DMS53 treated with DMSO at 0.1 percent for 48 hours (cell line): ENCODE data around the gene JAK1.
"Not testable (repeated sequence)": the region's sequence is repeated elsewhere in the genome, so short reads cannot be mapped to it uniquely, and the experiment has no call there.

Experiments used
- DNase-seq: peaks from one replicate; lab custom pipeline; 2025; ENCODE audit not compliant: unreplicated experiment; lab: John Stamatoyannopoulos, UW

The JAK1 gene

DNA sequence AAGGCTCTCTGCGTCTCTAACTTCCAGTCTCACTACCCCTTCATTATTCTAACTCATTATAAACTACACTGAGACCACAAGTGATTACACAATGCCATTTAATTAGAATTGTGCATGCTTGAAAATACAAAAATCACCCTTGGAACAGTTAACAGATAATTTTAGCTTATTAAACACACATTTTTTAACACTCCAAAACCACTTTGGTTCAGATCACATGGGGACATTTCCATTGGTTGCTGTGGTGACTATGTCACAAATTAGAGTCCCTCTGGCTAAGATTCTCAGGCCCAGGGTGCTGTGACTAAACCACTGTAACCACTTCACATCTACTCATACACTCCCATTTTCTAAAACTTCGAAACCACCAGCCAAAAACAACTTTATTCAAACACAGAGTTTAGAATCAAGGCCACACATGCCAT is 43.0 kb downstream of the JAK1 start:
- DNase-seq, result no peak

GRCh38 chr1:64922336-64922735 is 44.0 kb downstream of the JAK1 start:
- no peak for DNase-seq

- DNase-seq, result no peak
These were observed 44.6 kb downstream of the JAK1 start for GRCh38 chr1:64921771-64922170.

GRCh38 chr1:64920941-64921589 is 45.3 kb downstream of the JAK1 start:
- no peak for DNase-seq

DNA sequence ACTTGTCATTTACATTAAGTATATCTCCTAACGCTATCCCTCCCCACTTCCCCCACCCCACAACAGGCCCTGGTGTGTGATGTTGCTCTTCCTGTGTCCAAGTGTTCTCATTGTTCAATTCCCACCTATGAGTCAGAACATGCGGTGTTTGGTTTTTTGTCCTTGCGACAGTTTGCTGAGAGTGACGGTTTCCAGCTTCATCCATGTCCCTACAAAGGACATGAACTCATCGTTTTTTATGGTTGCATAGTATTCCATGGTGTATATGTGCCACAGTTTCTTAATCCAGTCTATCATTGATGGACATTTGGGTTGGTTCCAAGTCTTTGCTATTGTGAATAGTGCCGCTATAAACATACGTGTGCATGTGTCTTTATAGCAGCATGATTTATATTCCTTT is 47.2 kb downstream of the JAK1 start:
- DNase-seq, result not testable (repeated sequence)

DNA sequence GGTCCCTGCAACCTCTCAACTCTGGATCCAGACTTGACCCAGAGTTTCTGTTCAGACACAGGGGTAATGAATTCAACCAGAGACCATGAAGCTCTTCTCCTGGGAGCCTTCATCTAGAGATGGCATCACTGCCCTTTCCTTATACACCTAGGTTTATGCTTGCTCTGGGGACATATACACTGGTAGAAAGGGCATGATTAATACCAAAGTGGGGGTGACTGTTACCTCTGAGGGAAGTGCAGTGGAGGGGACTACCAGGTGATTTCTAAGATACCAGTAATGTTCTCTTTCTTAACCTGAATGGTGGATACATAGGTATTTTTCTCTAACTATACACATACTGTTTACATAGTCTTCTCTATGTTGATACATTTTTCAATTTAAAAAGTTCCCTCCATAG is 48.4 kb downstream of the JAK1 start:
- no peak for DNase-seq

- DNase-seq, result peak; percentile 30
These were observed 49.0 kb downstream of the JAK1 start for GRCh38 chr1:64917328-64917861.

DNA sequence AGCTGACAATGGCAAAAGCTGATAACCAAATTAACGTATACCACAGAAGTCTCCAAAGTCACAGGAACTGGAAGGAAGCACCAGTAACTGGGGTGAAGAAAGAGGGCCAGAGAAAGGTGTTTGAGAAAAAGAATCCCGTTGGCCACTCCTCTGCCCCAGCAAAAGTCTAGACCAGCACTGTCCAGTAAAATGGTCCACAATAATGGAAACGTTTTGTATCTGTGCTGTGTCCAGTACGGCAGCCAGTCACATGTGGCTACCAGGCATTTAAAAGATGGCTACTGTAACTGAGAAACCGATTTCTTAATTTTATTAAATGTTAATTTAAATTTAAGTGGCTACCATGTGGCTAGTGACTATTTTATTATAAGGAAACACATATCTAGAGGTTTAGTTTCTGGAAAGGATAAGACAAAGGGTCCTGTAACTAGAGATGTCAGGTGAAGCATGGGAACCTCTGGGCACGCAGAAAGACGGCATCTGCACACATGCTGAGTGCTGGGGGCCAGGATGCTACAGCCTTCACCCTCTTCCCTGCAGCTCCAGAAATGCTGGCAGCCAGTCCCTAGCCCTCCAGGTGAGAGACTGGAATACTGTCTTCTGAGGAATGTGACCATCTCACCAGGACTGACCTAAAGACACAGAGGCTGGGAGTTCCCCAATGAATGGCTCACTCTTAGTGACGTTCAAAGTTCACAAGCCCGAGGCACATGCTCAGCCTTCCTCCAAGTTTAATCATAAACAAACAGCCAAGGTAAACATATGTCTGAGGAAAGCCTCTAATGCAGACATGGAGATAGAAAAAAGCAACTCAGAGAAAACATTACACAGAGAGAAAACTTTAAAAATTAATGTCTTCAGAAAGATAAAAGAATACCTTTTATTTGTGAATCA is 50.7 kb downstream of the JAK1 start:
- peak; percentile 81 for DNase-seq

DNA sequence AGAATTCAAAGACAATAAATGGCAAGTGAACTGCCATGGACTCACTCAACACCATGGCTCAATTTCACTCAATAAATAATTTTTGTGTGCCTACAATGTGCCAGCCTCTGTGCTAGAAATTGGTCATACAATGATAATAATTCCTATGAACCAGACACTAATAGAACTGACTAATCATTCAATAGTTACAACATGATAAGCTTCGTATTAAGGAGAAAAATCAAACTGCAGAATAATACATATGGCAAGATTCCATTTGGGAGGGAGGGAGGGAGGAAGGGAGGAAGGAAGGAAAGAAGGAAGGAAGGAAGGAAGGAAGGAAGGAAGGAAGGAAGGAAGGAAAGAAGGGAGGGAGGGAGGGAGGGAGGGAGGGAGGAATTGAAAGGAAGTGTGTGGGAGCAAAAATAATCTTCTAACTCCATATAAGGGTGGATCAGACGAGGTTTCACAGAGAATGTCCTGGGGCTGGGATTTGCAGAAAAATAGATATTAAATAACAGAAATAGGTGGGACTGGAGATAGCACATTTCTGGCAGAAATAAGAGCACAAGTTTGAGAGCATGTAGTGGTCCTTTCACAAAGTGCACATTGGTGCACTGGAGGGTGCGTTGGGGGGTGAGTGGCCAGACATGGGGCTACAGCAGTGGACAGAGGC is 52.9 kb downstream of the JAK1 start:
- no peak for DNase-seq

GRCh38 chr1:64912191-64912590 is 54.2 kb downstream of the JAK1 start:
- DNase-seq, result no peak

- no peak for DNase-seq
These were observed 55.0 kb downstream of the JAK1 start for GRCh38 chr1:64911326-64911725.

- no peak for DNase-seq
These were observed 57.3 kb downstream of the JAK1 start for GRCh38 chr1:64909031-64909430.

- DNase-seq, result no peak
These were observed 57.8 kb downstream of the JAK1 start for GRCh38 chr1:64908575-64908974.

GRCh38 chr1:64906447-64906846 is 59.9 kb downstream of the JAK1 start:
- DNase-seq, result peak; percentile 95

DNA sequence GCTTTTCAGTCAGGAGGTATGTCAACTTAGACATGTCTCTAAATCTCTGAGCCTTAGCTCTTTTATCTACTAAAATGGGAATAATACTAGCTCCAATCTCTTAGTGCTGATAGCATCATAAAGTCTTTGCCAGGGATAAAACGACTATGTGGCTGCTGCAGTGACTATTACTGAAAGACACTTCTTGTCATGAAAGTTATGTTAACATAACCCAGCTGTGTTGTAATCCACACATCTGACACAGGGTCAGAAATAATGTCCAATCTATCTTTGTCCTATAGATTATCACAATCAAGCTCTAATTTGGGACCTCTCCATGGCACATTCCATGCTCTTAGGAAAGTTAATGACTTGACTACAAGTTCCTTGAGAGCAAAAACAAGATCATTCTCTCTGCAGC is 62.8 kb downstream of the JAK1 start:
- no peak for DNase-seq

GRCh38 chr1:64901663-64902062 is 64.7 kb downstream of the JAK1 start:
- no peak for DNase-seq

GRCh38 chr1:64900916-64901315 is 65.4 kb downstream of the JAK1 start:
- DNase-seq, result no peak

DNA sequence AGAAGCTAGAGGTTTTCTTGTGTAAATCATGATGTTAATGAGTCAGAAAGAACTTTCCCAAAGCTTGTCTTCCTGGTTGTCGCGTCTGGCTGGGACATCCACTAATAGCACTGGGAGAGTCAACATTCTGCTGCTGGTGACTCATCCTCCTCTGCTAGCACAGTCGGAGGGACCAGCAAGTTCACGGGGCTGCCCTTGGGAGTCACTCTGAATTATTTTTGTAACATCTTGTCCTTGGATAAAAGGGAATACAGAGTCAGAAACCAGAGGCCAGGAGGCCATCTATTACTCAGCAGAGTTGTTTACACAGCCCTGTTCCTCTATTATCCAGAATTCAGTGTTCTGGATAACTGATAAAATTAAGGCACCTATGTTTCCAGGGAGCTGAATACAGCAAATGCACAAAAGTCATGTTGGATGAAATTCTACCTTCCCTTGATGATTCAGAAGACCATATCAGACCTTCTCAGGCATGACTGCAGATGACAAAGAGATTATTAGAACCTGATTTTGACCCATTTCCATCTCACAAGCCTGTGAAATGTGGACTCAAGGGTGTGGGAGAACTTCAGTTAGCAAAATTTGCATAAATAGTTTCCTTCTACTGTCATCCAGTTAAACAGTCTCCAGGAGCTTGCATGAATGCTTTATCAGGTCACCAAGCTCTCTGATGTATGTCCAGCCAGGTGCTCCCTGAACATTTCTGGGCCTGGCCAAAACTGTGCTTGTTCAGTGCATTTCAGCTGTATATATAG is 68.1 kb downstream of the JAK1 start:
- peak; percentile 99 for DNase-seq

DNA sequence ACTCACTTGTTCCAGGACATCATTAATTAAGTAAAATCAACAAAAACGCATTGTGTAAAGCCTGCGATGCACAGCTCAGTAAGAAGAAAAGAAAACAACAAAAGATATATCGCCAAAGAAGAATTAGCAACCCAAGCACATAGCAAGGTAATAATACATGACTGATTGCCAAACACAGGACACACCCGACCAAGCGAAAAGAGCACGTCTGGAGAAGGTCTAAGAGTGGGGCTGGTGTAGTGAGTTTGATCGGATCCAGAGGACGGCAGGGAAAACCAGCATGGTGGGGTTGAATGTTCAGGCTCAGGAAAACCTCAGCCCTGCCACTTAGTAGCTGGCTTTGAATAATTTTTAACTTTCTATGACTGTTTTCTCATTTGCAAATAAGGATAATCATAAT is 69.8 kb downstream of the JAK1 start:
- DNase-seq, result no peak

GRCh38 chr1:64895500-64895899 is 70.8 kb downstream of the JAK1 start:
- DNase-seq, result no peak
